ENCODE measurements around the gene CISD1. TPM values are rescaled to one million over a fixed set of nuclear protein-coding genes. Genes with fewer than 3 reads are reported as not detected.

CISD1 gene
- polyA plus RNA-seq, 3 donors = 5.4 to 29.4 (median 24.9) TPM

DNA sequence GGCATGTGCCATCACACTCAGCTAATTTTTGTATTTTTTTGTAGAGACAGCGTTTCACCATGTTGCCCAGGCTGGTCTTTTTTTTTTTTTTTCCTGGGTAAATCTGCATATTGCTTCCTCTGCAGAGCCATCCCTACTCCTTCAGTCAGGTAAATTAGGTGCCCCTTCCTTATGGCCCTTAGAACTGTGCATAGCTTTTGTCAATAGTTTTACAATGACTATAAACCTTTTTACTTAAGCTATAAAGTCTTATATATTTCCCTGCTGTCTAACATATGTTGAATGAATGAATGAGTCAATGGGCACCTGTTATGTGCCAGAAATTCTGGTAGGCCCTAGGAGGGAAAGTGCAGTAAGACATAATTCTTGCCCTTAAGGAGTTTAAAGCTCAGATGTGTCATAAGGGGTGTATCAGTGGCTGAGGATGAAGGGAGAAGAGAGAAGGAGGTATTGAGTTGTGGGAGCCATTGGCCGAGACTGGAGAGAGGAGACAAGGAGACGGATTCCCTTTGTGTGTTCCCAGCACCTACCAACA lies 35.2 kb downstream of the CISD1 start:
- peaks cover 8% of the 10 kb centered on the region for H3K4me1 Mint-ChIP-seq
- peaks cover 12 to 25% of the 10 kb centered on the region in 2 donors for H3K27me3 ChIP-seq (ENCODE audit: control insufficient read depth in 2 of 2, insufficient read depth in 2 of 2, low read length in 2 of 2)
- no peak overlapping the region for H3K27ac ChIP-seq (ENCODE audit: low read depth in 1 of 2, low read length in 2 of 2)
- H3K4me2 ChIP-seq (replicated peaks; ENCODE audit: extremely low read depth, low read length, poor library complexity, severe bottlenecking) = no peak overlapping the region
- peaks cover 0 to 4% of the 10 kb centered on the region in 2 donors for H3K4me1 ChIP-seq (ENCODE audit: control insufficient read depth in 1 of 2, insufficient read depth in 2 of 2, low read length in 2 of 2)
- H3K9me3 ChIP-seq (replicated peaks in 1 of 2; ENCODE audit: control insufficient read depth in 1 of 2, insufficient read depth in 1 of 2, low read length in 2 of 2) = no peaks in the 10 kb centered on the region
- no peak overlapping the region for H3K27ac Mint-ChIP-seq
- peaks cover 0 to 1% (median 0%) of the 10 kb centered on the region in 7 donors for H3K9me3 Mint-ChIP-seq
- no peaks in the 10 kb centered on the region for H3K36me3 Mint-ChIP-seq
- no peaks in the 10 kb centered on the region for H3K79me2 ChIP-seq (ENCODE audit: insufficient read depth, low read length)
- H3K4me3 ChIP-seq (replicated peaks in 1 of 3; ENCODE audit: low read depth in 2 of 3, low read length in 3 of 3) = no peak overlapping the region
- no CpG with 5 or more reads among the region's 3 CpGs for WGBS (ENCODE audit: insufficient coverage)
- H3K36me3 ChIP-seq (replicated peaks in 1 of 2; ENCODE audit: control insufficient read depth in 1 of 2, insufficient read depth in 2 of 2, low read length in 2 of 2) = no peaks in the 10 kb centered on the region
- H4K20me1 ChIP-seq (ENCODE audit: insufficient read depth, low read length) = no peaks in the 10 kb centered on the region
- H3K9ac ChIP-seq (ENCODE audit: insufficient read depth, low read length, poor library complexity, severe bottlenecking) = no peak overlapping the region
- peaks cover 8 to 16% (median 15%) of the 10 kb centered on the region in 3 donors for H3K27me3 Mint-ChIP-seq (ENCODE audit: low read depth in 3 of 3)
- no peak overlapping the region for H3K4me3 Mint-ChIP-seq
- intact Hi-C loops (cut with micrococcal nuclease) = no loop called here
- TF ChIP-seq, protein P1, sequence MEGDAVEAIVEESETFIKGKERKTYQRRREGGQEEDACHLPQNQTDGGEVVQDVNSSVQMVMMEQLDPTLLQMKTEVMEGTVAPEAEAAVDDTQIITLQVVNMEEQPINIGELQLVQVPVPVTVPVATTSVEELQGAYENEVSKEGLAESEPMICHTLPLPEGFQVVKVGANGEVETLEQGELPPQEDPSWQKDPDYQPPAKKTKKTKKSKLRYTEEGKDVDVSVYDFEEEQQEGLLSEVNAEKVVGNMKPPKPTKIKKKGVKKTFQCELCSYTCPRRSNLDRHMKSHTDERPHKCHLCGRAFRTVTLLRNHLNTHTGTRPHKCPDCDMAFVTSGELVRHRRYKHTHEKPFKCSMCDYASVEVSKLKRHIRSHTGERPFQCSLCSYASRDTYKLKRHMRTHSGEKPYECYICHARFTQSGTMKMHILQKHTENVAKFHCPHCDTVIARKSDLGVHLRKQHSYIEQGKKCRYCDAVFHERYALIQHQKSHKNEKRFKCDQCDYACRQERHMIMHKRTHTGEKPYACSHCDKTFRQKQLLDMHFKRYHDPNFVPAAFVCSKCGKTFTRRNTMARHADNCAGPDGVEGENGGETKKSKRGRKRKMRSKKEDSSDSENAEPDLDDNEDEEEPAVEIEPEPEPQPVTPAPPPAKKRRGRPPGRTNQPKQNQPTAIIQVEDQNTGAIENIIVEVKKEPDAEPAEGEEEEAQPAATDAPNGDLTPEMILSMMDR (IDR thresholded peaks at IDR 0.05) = no peak
- DNase-seq = no peak
- no peak overlapping the region for H2AFZ ChIP-seq (ENCODE audit: insufficient read depth, low read depth, low read length, poor library complexity, severe bottlenecking)

DNA sequence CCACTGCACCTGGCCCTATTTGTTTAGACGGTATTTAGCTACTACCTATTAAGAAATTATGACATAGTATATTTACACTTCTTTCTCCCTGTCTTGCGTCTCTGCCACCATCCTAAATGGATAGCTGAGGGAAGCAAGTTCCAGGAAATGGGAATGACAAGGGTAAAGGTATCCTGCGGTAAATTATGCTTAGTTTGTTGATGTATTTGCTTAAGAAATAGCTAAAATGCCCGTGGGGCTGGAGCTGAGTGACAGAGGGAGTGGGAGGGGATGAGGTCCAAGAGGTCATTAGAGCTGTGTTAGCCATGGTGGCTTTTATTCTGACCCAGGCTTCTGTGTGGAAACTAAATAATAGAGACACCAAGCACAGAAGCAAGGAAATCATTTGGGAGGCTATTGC lies 36.9 kb downstream of the CISD1 start:
- Histone ChIP-seq H3K4me1 (ENCODE audit: control insufficient read depth in 1 of 2, insufficient read depth in 2 of 2, low read length in 2 of 2) (no peaks in the 10 kb centered on the region), H3K36me3 (replicated peaks in 1 of 2; ENCODE audit: control insufficient read depth in 1 of 2, insufficient read depth in 2 of 2, low read length in 2 of 2) (no peaks in the 10 kb centered on the region), H3K79me2 (ENCODE audit: insufficient read depth, low read length) (no peaks in the 10 kb centered on the region), H3K9ac (ENCODE audit: insufficient read depth, low read length, poor library complexity, severe bottlenecking) (no peak overlapping the region), H3K27ac (ENCODE audit: low read depth in 1 of 2, low read length in 2 of 2) (no peak overlapping the region), H3K9me3 (replicated peaks in 1 of 2; ENCODE audit: control insufficient read depth in 1 of 2, insufficient read depth in 1 of 2, low read length in 2 of 2) (no peaks in the 10 kb centered on the region), H2AFZ (ENCODE audit: insufficient read depth, low read depth, low read length, poor library complexity, severe bottlenecking) (no peak overlapping the region), H3K4me2 (replicated peaks; ENCODE audit: extremely low read depth, low read length, poor library complexity, severe bottlenecking) (no peak overlapping the region), H3K27me3 (ENCODE audit: control insufficient read depth in 2 of 2, insufficient read depth in 2 of 2, low read length in 2 of 2) (peaks cover 12 to 21% of the 10 kb centered on the region in 2 donors), H3K4me3 (replicated peaks in 1 of 3; ENCODE audit: low read depth in 2 of 3, low read length in 3 of 3) (no peak overlapping the region), H4K20me1 (ENCODE audit: insufficient read depth, low read length) (no peaks in the 10 kb centered on the region)
- Mint-ChIP-seq H3K27me3 (ENCODE audit: low read depth in 3 of 3) (peaks cover 12 to 18% (median 14%) of the 10 kb centered on the region in 3 donors), H3K27ac (no peak overlapping the region), H3K36me3 (no peaks in the 10 kb centered on the region), H3K4me3 (no peak overlapping the region), H3K9me3 (peaks cover 0 to 1% (median 0%) of the 10 kb centered on the region in 7 donors), H3K4me1 (peaks cover 3% of the 10 kb centered on the region)
- TF ChIP-seq, protein P1 (IDR thresholded peaks at IDR 0.05) = no peak
- no peak for DNase-seq
- intact Hi-C loops (cut with micrococcal nuclease) = loop anchor here in 1 of 2 donors (5.0 kb wide), 1 partner anchor 46 kb away; no protein-coding TSS in a partner anchor
- WGBS (ENCODE audit: insufficient coverage) = 58% methylated on average over 2 of the region's 4 CpGs

Data from CD14-positive monocyte (primary cell).